HG03439 (cell line): ENCODE measurements around the gene RPL28.

Source experiments
- ATAC-seq: cut with Tn5 transposase; IDR thresholded peaks from one replicate; pipeline ENCODE4 v1.9.1; 2021; ENCODE audit warnings: mild to moderate bottlenecking, moderate library complexity; ENCODE audit not compliant: unreplicated experiment

RPL28 gene

DNA sequence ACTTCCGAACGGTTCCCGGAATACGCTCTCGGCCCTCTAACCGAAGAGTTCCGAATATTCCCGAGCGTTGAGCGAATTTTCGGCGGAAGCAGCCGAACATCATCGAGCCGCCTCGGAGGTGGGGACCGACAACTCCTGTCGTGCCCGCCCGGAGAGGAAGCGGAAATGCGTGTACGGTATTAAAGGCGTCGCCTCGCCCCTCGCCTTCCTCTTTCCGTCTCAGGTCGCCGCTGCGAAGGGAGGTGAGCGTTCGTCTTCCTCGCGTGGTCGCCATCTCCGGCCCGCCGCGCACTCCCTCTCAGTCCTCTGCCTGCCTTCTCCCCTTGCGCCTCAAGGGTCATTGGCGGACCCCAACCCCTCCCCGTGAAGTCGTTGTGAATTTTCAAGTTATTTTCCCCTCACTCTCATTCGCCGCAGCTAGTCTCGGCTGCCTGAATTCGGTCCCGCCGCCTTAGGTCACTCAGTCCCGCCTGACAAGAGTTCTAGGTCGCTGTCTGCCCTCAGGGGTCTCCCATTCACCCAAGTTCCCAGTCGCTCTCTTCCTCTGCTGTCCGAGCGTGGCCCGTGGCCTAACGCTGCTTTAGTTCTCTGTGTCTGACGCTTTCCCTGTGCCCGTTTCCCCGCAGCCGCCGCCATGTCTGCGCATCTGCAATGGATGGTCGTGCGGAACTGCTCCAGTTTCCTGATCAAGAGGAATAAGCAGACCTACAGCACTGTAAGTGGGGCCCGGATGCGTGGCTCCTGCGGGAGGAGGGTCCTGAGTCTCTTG lies at the start of gene RPL28:
Gene RPL28, plus strand, starts transcription at position 209 of the 769 bp plus-strand sequence. Its CDS starts 426 bp downstream, at position 635.
- peak; percentile 72 for ATAC-seq

DNA sequence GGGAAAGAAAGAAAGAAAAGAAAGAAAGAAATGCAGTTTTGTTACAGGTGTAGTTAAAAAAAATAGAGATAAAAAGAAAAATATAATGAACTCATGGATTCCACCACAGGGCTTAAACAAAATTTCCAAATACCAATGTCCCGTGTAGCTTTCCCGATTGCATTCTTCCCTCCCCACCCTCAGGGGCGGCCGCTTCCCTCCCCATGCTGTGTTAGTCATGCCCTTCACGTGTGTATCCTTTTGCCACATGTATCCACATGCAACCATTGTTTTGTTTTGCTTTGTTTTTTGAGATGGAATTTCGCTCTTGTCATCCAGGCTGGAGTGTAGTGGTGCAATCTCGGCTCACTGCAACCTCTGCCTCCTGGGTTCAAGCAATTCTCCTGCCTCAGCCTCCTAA lies 49.6 kb upstream of the RPL28 start:
- no peak for ATAC-seq

DNA sequence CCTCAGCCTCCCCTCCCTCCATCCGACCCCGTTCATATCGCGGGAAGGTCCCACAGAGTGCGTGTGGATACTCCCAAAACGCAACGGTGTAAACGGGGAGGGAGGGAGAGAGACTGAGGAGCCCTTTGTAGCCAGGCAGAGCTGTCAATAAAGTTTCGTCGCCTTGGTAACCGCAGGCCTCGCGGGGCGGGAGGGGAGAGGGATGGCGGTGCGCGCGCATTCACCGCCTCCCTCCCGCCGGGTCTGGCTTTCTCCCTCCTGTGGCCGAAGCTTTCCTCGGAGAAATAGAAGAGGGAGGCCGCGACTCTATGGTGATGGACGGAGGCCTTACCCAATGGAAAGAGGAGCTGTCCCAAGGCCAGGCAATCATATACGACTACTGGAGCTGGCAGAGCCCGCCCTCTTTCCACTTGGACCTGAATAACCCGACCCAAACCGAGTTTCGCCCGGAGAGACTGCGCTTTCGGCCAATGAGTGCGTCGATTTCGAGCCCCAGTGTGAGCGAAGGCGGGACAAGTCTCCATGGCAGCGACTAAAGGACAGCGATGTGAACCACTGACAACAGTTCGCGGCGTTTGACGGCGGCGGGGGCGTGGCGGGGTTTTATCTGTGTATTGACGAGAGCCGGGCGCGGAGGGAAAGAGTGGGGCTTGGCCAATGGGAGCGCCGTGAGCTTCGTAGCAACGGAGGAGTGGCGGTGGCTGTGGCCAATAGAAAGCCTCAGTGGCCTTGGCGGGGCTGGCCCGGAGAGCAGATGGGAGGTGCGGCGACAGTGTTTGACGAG lies 46.4 kb upstream of the RPL28 start, which contains the start of gene KMT5C:
Gene KMT5C, plus strand, starts transcription at position 772 of the 784 bp plus-strand sequence. CDS start 2,061 bp downstream, outside the sequence.
- ATAC-seq = peak; percentile 83

DNA sequence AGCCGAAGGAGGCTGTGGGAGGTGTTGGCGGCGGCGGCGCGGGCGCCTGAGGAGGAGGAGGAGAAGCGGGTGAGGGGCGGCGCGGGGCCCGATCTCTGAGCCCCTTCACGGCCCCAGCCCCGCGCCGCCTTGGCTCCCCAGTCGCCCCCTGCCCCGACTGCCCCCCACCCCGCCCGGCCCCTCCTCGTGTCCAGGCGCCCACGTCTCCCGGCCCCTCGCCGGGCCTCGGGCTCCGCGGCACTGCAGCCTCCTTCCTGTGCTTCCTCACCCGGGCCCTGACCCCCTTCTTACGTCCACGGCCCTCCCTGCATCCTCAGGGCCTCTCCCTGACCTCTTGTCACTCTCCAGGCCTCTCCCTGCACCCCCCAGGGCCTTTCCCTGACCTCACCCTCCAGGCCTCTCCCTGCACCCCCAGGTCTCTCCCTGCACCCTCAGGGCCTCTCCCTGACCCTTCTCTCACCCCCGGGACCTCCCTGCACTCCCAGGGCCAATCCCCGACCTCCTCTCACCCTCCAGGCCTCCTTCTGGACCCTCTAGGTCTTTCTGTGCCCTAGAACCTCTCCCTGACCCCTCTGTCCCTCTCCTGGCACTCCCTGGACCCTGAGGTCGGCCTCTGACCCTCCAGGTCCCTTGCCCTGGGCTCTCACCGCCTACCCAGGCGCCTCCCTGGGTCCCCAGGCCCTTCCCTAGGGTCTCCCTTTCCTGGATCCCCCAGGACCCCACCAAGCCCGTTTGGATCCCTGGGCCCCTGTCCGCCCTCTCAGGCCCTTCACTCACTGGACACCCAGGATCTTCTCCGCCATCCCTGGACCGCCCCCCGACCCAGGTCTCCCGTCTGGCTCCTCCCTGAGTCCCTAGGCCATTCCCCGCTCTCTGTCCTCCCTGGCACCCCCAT lies 45.6 kb upstream of the RPL28 start:
- ATAC-seq = no peak

DNA sequence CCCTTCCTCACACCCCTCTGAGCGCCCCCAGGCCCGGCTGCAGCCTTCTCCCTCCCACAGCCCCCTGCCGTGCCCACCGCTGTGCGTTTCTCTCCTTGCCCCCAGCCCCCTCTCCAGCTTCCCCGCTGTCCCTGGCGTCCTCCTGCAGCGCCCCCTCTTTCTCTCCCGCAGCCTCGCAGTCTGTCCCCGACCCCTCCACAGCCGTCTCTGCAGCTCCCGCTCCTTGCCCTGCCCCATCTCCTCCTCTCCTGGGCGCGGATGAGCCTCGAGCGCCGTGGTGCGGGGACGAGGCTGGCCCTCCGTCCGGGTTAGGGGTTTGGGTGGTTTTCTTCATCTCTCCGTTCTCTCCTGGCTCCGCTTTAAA lies 45.0 kb upstream of the RPL28 start:
- ATAC-seq = no peak

DNA sequence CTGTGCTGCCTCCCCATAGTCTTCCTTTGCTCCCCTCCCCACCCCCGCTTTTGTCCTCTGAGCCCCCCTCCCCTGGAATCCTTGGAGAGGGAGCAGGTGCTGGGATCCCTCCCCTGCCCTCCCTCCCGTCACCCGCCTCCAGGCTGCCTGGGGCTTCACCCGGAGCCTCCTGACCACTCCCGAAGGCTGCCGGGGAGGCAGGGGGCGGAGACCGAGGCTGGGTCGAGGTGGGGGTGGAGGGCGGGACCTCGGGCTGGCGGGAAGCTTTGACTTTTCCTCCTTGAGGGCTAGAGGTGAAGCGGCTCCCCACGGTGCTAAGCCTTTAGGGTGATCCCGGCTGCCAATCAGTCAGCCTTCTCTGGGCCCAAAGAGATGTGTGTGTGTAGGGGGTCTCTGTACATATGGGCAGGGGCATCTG lies 44.6 kb upstream of the RPL28 start:
- no peak for ATAC-seq

DNA sequence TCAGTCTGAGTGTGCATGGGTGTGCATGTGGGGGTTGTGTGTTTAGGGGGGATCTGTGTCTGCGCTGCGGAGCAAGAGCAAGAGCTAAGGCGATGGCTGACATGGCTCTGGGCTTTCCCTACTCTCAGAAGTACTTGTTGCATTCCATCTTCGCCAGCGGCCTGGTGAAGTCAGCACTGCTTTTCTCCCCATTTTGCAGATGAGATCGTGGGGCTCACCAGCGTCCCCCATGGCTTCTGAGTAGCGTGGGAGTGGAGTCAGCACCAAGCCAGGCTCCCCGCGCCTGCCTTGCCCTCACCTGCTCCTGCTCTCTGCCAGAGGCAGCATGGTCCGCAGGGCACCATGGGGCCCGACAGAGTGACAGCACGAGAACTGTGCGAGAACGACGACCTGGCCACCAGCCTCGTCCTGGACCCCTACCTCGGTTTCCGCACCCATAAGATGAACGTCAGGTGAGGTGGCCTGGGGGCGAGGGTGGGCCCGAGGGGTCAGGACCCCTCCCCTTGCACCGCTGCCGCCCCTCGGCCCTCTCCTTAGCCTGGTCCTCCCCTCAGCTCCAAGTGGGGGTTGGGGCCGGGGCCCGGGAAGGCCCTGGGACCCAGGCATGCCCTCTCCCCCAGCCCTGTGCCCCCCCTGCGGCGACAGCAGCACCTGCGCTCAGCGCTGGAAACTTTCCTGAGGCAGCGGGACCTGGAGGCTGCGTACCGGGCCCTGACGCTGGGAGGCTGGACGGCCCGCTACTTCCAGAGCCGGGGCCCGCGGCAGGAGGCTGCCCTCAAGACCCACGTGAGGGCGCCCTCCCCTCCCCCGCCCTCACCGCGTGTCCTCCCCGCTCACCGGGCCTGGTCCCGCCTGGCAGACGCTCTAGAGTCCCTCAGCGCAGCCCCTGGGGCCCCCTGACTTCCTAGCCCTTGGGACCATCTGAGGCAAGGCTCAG lies 43.9 kb upstream of the RPL28 start:
- no peak for ATAC-seq

DNA sequence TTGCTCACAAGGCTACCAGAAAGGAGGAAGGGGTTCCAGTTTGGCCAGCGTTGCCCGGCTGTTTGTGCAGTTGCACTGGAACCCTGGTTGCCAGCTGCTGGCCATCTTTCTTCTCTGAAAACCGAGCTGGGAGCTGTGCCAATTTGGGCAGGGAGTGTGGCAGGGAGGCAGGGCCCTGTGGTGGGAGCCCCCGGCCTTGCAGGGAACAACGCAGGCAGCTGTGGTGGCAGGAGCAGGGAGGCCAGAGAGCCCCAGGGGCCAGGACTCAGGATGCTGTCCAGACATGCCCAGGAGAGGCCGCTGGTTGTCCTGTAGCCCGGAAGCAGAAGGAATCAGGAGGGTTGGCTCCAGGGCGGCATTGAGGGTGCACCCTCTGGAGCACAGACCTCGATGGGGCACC lies 41.3 kb upstream of the RPL28 start:
- ATAC-seq = no peak

DNA sequence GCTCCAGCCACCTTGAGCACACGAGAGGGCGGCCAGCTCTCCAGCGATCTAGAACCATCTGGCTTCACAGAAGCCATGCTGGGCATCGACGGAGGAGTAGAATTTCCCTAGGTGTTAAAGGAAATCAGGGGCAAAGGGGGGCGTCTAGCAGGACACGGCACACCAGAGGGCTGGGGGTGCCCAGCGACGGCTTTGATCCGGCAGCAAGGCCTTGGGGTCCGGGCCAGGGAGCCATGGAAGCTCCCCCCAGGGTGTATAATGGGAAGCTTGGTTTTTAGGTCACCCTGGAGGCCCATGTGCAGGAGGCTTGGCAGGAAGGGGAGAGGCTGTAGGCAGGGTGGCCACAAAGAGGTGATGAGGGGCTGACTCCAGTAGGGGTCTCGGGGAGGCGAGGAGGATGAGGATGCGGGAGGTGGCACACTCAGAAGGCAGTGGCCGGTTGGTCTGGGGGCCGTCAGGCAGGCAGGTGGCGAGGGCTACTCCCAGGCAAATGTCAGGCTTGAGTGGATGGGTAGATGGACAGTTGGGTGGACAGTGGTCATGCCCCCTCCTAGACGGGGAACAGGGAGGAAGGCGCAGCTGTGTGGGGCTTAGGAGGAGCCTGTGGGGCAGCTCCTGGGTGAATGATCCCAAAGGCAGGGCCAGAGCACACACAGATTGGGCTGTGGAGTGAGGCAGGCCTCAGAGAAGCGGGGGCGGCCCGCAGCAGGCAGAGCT lies 40.5 kb upstream of the RPL28 start:
- no peak for ATAC-seq

DNA sequence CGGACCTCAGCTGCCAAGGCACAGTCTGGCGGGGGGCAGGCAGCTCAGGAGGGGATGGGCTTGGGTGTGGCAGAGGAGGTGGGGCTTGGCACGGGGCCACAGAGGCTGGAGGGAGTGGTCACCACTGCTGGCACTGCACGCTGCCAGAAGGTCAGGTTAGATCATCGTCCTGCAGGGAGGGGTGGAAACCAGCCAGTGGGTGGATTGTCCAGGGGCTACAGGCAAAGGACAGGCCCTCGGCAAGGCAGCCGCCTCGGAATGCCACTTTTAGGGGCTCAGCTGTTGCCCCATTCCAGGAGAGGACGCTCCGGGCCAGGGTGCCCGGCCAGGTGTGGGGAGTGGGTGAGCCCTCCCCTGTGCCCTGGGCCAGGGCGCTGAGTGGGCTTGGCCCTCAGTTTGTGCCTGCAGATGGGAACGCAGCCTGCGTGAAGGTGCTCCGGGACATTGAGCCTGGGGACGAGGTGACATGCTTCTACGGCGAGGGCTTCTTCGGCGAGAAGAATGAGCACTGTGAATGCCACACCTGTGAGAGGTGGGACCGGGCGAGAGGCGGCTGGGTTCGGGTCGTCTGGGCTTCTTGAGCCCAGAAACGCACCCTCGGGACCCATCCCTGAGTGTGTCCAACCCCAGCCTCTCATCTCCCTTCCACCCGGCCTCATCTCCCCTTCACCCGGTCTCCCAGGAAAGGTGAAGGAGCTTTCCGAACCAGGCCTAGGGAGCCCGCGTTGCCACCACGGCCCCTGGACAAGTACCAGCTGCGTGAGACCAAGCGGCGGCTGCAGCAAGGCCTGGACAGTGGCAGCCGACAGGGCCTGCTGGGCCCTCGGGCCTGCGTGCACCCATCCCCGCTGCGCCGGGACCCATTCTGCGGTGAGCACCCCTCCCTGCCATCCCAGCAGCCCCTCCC lies 39.7 kb upstream of the RPL28 start:
- ATAC-seq = no peak

DNA sequence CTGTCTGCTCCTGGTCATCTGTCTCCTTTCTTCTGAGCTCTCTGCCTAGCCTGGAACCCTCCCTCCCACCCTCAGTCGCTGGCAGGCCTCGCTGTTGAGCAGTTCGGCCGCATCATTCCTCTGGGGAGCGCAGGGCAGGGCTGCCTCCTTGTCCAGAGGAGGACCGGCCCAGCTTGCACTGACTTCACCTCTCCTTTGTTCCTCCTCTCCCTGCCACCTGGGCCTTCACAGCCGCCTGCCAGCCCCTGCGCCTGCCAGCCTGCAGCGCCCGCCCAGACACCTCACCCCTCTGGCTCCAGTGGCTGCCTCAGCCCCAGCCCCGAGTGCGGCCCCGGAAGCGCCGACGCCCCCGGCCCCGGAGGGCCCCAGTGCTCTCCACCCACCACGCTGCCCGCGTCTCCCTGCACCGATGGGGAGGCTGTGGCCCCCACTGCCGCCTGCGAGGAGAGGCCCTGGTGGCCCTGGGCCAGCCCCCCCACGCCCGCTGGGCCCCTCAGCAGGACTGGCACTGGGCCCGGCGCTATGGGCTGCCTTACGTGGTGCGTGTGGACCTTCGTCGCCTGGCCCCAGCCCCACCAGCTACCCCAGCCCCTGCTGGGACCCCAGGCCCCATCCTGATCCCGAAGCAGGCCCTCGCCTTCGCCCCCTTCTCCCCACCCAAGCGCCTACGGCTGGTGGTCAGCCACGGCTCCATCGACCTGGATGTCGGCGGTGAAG lies 38.8 kb upstream of the RPL28 start:
- no peak for ATAC-seq

DNA sequence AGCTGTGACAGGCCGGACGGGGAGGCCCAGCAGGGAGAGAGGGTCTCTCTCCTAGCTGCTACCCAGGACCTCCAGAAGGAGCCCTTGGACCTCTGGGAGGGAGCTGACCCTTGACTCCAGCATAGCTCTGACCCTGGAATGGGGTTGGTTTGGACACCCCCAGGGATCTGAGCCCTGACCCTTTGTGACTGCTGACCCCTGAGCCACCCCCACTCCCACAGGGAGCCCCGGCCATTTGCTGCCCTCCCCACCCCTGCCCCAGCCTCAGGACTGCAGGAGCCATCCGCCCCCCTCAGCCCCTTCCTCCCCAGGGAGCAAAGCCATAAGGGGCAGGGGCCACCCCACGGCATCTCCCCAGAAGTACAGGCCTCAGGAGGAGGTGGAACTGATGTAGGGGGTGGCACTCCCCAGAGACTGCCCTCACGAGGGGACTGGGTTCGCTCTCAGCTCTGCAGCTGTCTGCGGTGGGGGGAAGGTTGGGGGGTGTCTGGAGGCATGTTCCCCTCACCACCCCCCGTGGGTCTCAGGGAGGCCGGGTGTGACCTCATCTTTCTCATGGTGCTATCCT lies 38.2 kb upstream of the RPL28 start:
- ATAC-seq = no peak

DNA sequence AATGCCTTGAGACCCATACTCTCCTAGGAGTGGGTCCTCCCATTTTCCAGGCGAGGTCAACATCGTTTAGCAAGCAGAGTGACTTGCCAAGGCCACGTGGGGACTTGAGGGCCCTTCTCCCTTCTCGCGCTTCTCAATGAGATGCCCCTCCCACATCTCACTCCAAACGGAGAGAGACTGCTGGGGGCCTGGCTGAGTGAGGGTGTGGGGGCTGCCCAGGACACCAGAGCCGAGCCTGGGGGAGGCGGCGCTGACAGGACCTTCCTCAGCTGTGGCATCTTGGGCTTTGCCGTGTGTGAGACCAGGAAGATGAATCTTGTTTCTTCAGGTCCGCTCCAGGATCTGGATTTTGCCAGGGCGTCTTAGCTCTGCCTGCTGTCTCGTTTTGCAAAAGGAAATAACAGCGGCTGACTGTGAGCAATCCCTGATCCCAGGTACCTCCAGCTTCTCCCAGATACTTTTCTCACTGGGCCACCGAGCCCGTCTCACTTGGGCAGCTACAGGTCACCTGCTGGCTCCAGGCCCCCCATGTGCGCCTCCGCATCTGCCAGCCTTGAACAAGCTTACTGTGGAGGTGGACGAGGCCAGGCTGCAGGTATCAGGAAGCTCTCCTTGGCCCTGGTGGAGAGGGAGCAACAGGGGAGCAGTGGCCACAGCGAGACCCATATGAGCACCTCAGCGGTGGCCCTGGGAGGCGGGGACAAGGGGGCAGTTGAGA lies 37.3 kb upstream of the RPL28 start:
- no peak for ATAC-seq

DNA sequence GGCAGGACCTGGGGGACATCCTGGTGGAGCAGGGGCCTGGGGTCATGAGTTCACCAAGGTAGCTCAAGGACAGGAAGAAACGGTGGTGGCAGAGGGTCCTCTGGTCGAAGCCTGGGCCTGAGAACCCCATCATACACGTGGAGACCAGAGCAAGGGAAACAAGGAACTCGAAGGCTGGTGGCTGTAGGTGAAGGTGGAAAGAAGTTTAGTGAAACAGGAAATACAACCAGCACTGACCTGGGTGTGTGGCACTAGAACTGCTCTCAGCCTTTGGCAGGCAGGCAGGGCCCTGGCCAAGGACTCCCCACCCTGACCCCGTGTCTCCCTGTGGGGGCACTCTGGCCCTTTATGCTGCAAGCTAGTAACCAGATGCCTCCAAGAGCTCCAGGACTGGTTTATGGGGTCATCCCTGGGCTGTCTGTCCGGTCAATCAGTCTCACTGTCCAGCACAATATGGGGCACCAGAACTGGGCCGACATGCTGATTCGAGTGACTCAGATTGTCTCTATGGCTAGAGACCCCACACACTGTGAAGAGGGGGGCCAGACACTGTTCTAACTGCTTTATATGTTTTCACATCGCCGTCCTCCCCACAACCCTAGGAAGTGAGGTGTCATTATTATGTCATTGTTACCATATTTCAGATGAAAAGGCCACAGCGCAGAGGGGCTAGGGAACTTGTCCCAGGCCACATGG lies 35.0 kb upstream of the RPL28 start:
- ATAC-seq = no peak

DNA sequence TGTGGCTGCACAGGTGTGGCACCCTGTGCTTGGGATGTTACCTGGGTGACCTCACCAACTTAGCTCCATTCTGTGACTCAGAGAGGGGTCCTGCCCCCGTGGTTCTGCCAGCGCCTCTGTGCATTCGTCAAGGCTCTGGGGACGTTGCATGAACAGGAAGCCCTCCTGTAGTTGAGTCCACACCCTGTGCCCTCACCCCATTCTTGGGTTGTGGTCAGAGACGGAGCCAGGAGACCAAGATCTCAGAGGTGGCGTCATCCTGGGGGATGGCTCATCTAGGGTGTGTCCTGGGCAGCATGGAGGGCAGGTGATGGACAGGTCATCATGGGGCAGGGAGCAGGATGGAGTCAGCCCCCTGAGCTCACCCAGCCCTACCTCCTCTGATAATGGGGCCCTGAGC lies 33.7 kb upstream of the RPL28 start:
- ATAC-seq = no peak

DNA sequence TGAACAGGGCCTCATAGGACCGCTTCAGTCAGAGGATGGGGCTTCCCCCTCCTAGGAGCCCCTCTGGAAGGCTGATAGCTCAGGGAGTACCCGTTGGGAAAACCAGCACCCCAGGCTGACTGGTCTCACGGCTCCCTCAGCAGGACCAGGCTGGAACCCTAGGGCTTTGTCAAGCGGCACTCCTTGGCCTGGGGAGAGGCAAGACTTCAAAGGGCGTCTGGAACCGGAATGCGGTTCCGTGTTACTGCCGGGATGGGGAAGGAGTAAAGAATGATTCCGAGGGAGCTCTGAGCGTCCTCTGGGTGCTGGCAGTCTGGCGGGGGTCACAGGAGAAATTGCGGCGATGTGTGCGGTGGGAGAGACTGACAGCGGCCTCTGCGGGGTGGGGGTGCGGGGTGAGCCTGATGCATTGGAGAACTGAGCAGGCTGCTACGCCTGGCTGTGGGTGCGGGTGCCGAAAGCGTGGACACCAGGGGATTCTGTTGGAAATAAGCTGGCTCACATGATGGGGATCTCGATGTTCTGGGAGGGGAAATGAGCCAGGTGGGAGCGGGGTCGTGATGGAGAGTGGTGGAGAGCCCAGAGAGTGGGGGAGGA lies 33.1 kb upstream of the RPL28 start:
- no peak for ATAC-seq
